ENCODE results near the gene ALDH3B2.
"Not testable (repeated sequence)": the region's sequence is repeated elsewhere in the genome, so short reads cannot be mapped to it uniquely, and the experiment has no call there.

The ALDH3B2 gene

GRCh38 chr11:67627441-67627811 is 47.0 kb downstream of the ALDH3B2 start:
- no peak overlapping the region for H3K4me3 ChIP-seq (ENCODE audit: low read length in 2 of 2)
- no peak overlapping the region for H3K27ac ChIP-seq (ENCODE audit: low read length)
- no peaks in the 10 kb centered on the region for H3K36me3 ChIP-seq (ENCODE audit: control insufficient read depth in 2 of 2, insufficient read depth in 2 of 2, low read length in 2 of 2)
- no peaks in the 10 kb centered on the region for H3K27me3 ChIP-seq (ENCODE audit: control insufficient read depth in 1 of 2, insufficient read depth in 2 of 2, low read length in 2 of 2)
- H3K4me1 ChIP-seq (ENCODE audit: control insufficient read depth, insufficient read depth, low read length): peaks cover 18% of the 10 kb centered on the region
- no peaks in the 10 kb centered on the region for H3K9me3 ChIP-seq (ENCODE audit: control insufficient read depth in 2 of 2, low read length in 2 of 2)
- H3K9ac ChIP-seq (ENCODE audit: low read length in 2 of 2): no peak overlapping the region

GRCh38 chr11:67626970-67627369 is 47.5 kb downstream of the ALDH3B2 start:
- no peaks in the 10 kb centered on the region for H3K27me3 ChIP-seq (ENCODE audit: control insufficient read depth in 1 of 2, insufficient read depth in 2 of 2, low read length in 2 of 2)
- H3K9me3 ChIP-seq (ENCODE audit: control insufficient read depth in 2 of 2, low read length in 2 of 2): no peaks in the 10 kb centered on the region
- peaks cover 18% of the 10 kb centered on the region for H3K4me1 ChIP-seq (ENCODE audit: control insufficient read depth, insufficient read depth, low read length)
- no peak overlapping the region for H3K9ac ChIP-seq (ENCODE audit: low read length in 2 of 2)
- H3K36me3 ChIP-seq (ENCODE audit: control insufficient read depth in 2 of 2, insufficient read depth in 2 of 2, low read length in 2 of 2): no peaks in the 10 kb centered on the region
- H3K27ac ChIP-seq (ENCODE audit: low read length): no peak overlapping the region
- H3K4me3 ChIP-seq (ENCODE audit: low read length in 2 of 2): no peak overlapping the region

GRCh38 chr11:67626131-67626833 is 48.1 kb downstream of the ALDH3B2 start:
- H3K27me3 ChIP-seq (ENCODE audit: control insufficient read depth in 1 of 2, insufficient read depth in 2 of 2, low read length in 2 of 2); H3K4me3 ChIP-seq (ENCODE audit: low read length in 2 of 2); H3K9ac ChIP-seq (ENCODE audit: low read length in 2 of 2); H3K27ac ChIP-seq (ENCODE audit: low read length); H3K36me3 ChIP-seq (ENCODE audit: control insufficient read depth in 2 of 2, insufficient read depth in 2 of 2, low read length in 2 of 2); H3K9me3 ChIP-seq (ENCODE audit: control insufficient read depth in 2 of 2, low read length in 2 of 2): not testable (repeated sequence)
- H3K4me1 ChIP-seq (ENCODE audit: control insufficient read depth, insufficient read depth, low read length): peaks cover 18% of the 10 kb centered on the region

- not testable (repeated sequence) for H3K36me3 ChIP-seq (ENCODE audit: control insufficient read depth in 2 of 2, insufficient read depth in 2 of 2, low read length in 2 of 2); H3K4me3 ChIP-seq (ENCODE audit: low read length in 2 of 2); H3K4me1 ChIP-seq (ENCODE audit: control insufficient read depth, insufficient read depth, low read length); H3K27me3 ChIP-seq (ENCODE audit: control insufficient read depth in 1 of 2, insufficient read depth in 2 of 2, low read length in 2 of 2); H3K9me3 ChIP-seq (ENCODE audit: control insufficient read depth in 2 of 2, low read length in 2 of 2); H3K27ac ChIP-seq (ENCODE audit: low read length); H3K9ac ChIP-seq (ENCODE audit: low read length in 2 of 2)
Measured at GRCh38 chr11:67623795-67624194, 50.6 kb downstream of the ALDH3B2 start.

GRCh38 chr11:67622905-67623304 is 51.5 kb downstream of the ALDH3B2 start:
- not testable (repeated sequence) for H3K9ac ChIP-seq (ENCODE audit: low read length in 2 of 2); H3K27me3 ChIP-seq (ENCODE audit: control insufficient read depth in 1 of 2, insufficient read depth in 2 of 2, low read length in 2 of 2); H3K36me3 ChIP-seq (ENCODE audit: control insufficient read depth in 2 of 2, insufficient read depth in 2 of 2, low read length in 2 of 2); H3K4me1 ChIP-seq (ENCODE audit: control insufficient read depth, insufficient read depth, low read length); H3K27ac ChIP-seq (ENCODE audit: low read length); H3K9me3 ChIP-seq (ENCODE audit: control insufficient read depth in 2 of 2, low read length in 2 of 2); H3K4me3 ChIP-seq (ENCODE audit: low read length in 2 of 2)

- not testable (repeated sequence) for H3K9me3 ChIP-seq (ENCODE audit: control insufficient read depth in 2 of 2, low read length in 2 of 2); H3K9ac ChIP-seq (ENCODE audit: low read length in 2 of 2); H3K27ac ChIP-seq (ENCODE audit: low read length); H3K4me1 ChIP-seq (ENCODE audit: control insufficient read depth, insufficient read depth, low read length); H3K27me3 ChIP-seq (ENCODE audit: control insufficient read depth in 1 of 2, insufficient read depth in 2 of 2, low read length in 2 of 2); H3K4me3 ChIP-seq (ENCODE audit: low read length in 2 of 2); H3K36me3 ChIP-seq (ENCODE audit: control insufficient read depth in 2 of 2, insufficient read depth in 2 of 2, low read length in 2 of 2)
Measured at GRCh38 chr11:67621928-67622327, 52.5 kb downstream of the ALDH3B2 start.

GRCh38 chr11:67620621-67621020 is 53.8 kb downstream of the ALDH3B2 start:
- not testable (repeated sequence) for H3K36me3 ChIP-seq (ENCODE audit: control insufficient read depth in 2 of 2, insufficient read depth in 2 of 2, low read length in 2 of 2); H3K4me3 ChIP-seq (ENCODE audit: low read length in 2 of 2); H3K9ac ChIP-seq (ENCODE audit: low read length in 2 of 2); H3K9me3 ChIP-seq (ENCODE audit: control insufficient read depth in 2 of 2, low read length in 2 of 2); H3K4me1 ChIP-seq (ENCODE audit: control insufficient read depth, insufficient read depth, low read length); H3K27ac ChIP-seq (ENCODE audit: low read length); H3K27me3 ChIP-seq (ENCODE audit: control insufficient read depth in 1 of 2, insufficient read depth in 2 of 2, low read length in 2 of 2)

- H3K9ac ChIP-seq (ENCODE audit: low read length in 2 of 2); H3K36me3 ChIP-seq (ENCODE audit: control insufficient read depth in 2 of 2, insufficient read depth in 2 of 2, low read length in 2 of 2); H3K4me1 ChIP-seq (ENCODE audit: control insufficient read depth, insufficient read depth, low read length); H3K4me3 ChIP-seq (ENCODE audit: low read length in 2 of 2); H3K9me3 ChIP-seq (ENCODE audit: control insufficient read depth in 2 of 2, low read length in 2 of 2); H3K27ac ChIP-seq (ENCODE audit: low read length): not testable (repeated sequence)
- peaks cover 11% of the 10 kb centered on the region in 2 donors for H3K27me3 ChIP-seq (ENCODE audit: control insufficient read depth in 1 of 2, insufficient read depth in 2 of 2, low read length in 2 of 2)
Measured at GRCh38 chr11:67619683-67620618, 54.5 kb downstream of the ALDH3B2 start.

GRCh38 chr11:67618901-67619659 is 55.3 kb downstream of the ALDH3B2 start:
- not testable (repeated sequence) for H3K27ac ChIP-seq (ENCODE audit: low read length); H3K36me3 ChIP-seq (ENCODE audit: control insufficient read depth in 2 of 2, insufficient read depth in 2 of 2, low read length in 2 of 2); H3K9ac ChIP-seq (ENCODE audit: low read length in 2 of 2); H3K4me1 ChIP-seq (ENCODE audit: control insufficient read depth, insufficient read depth, low read length); H3K9me3 ChIP-seq (ENCODE audit: control insufficient read depth in 2 of 2, low read length in 2 of 2); H3K4me3 ChIP-seq (ENCODE audit: low read length in 2 of 2)
- H3K27me3 ChIP-seq (ENCODE audit: control insufficient read depth in 1 of 2, insufficient read depth in 2 of 2, low read length in 2 of 2): peaks cover 17 to 20% of the 10 kb centered on the region in 2 donors

GRCh38 chr11:67617243-67617953 is 57.0 kb downstream of the ALDH3B2 start:
- H3K9me3 ChIP-seq (ENCODE audit: control insufficient read depth in 2 of 2, low read length in 2 of 2): no peaks in the 10 kb centered on the region
- H3K36me3 ChIP-seq (ENCODE audit: control insufficient read depth in 2 of 2, insufficient read depth in 2 of 2, low read length in 2 of 2): peaks cover 0 to 2% of the 10 kb centered on the region in 2 donors
- H3K27me3 ChIP-seq (ENCODE audit: control insufficient read depth in 1 of 2, insufficient read depth in 2 of 2, low read length in 2 of 2): peaks cover 17 to 22% of the 10 kb centered on the region in 2 donors
- H3K4me1 ChIP-seq (ENCODE audit: control insufficient read depth, insufficient read depth, low read length): peaks cover 12% of the 10 kb centered on the region
- no peak overlapping the region for H3K27ac ChIP-seq (ENCODE audit: low read length)
- no peak overlapping the region for H3K4me3 ChIP-seq (ENCODE audit: low read length in 2 of 2)
- H3K9ac ChIP-seq (ENCODE audit: low read length in 2 of 2): no peak overlapping the region

Measured in stomach smooth muscle (tissue), 2 donors.